SK-N-SH (cell line): Measurements from ENCODE around the gene IL22. TPM values are rescaled to one million over a fixed set of nuclear protein-coding genes. Genes with fewer than 3 reads are reported as not detected.

Source experiments
- CTCF ChIA-PET: fragments of 300-600, 350-600 bp; formaldehyde crosslinking; extraction: SDS; loops from one replicate; lab custom pipeline; 2021; lab: Yijun Ruan, JAX
- POLR2A ChIA-PET: fragments of 350-600 bp; sonication (Branson Sonifier 250); formaldehyde crosslinking; extraction: SDS; loops from one replicate; lab custom pipeline; 2020; ENCODE audit warnings: antibody characterized with exemption, inconsistent platforms; lab: Yijun Ruan, JAX
- DNase-seq: peaks from one replicate; pipeline ENCODE4 v3.0.0; 2012
- H2AFZ ChIP-seq: fragments of 200-600 bp; sonication (generic); 2 replicates; pipeline ENCODE4 v1.8.1; 2016; ENCODE audit warnings: antibody characterized with exemption, mild to moderate bottlenecking, low read depth
- H3F3A ChIP-seq: fragments of 200-600 bp; sonication (generic); replicated peaks from 2 replicates; pipeline ENCODE3; 2016; ENCODE audit warnings: antibody characterized with exemption, mild to moderate bottlenecking; ENCODE audit not compliant: insufficient read depth
- H3K27ac ChIP-seq, 2 experiments: fragments of 200-500 bp in 1 of 2; fragments of 200-600 bp in 1 of 2; sonication (Bioruptor generic) in 1 of 2; sonication (generic), shearing (Covaris generic) in 1 of 2; 2 replicates each; pipeline versions ENCODE4 v1.5.1 to v1.6.1; 2014 to 2016; ENCODE audit warnings: low read depth in 2 of 2, inconsistent platforms in 1 of 2, low read length in 1 of 2, mild to moderate bottlenecking in 1 of 2, mixed read lengths in 1 of 2
- H3K27me3 ChIP-seq: fragments of 200-600 bp; sonication (generic), shearing (Covaris generic); 2 replicates; pipeline ENCODE4 v1.6.1; 2016; ENCODE audit warnings: mixed run types; ENCODE audit not compliant: insufficient read depth
- H3K36me3 ChIP-seq, 2 experiments: fragments of 200-500 bp in 1 of 2; fragments of 200-600 bp in 1 of 2; sonication (Bioruptor generic) in 1 of 2; sonication (generic) in 1 of 2; replicated peaks in 1 of 2; 2 replicates each; pipeline versions ENCODE3 to v1.5.1; 2014 to 2016; ENCODE audit warnings: low read length in 1 of 2, mild to moderate bottlenecking in 1 of 2; ENCODE audit not compliant: insufficient read depth in 2 of 2, control insufficient read depth in 1 of 2
- H3K4me1 ChIP-seq, 2 experiments: fragments of 200-500 bp in 1 of 2; fragments of 200-600 bp in 1 of 2; sonication (Bioruptor generic) in 1 of 2; sonication (generic), shearing (Covaris generic) in 1 of 2; 2 replicates each; pipeline versions ENCODE4 v1.5.1 to v1.6.1; 2014 to 2016; ENCODE audit warnings: low read depth in 1 of 2, low read length in 1 of 2, mixed run types in 1 of 2; ENCODE audit not compliant: insufficient read depth in 2 of 2, control insufficient read depth in 1 of 2
- H3K4me2 ChIP-seq: fragments of 200-600 bp; sonication (generic), shearing (Covaris generic); 2 replicates; pipeline ENCODE4 v1.6.1; 2017; ENCODE audit warnings: mixed run types
- H3K4me3 ChIP-seq, 2 experiments: fragments of 200-500 bp in 1 of 2; fragments of 200-600 bp in 1 of 2; sonication (Bioruptor generic) in 1 of 2; sonication (generic), shearing (Covaris generic) in 1 of 2; 2 replicates each; pipeline versions ENCODE4 v1.5.1 to v1.8.1; 2014 to 2016; ENCODE audit warnings: low read depth in 2 of 2, inconsistent platforms in 1 of 2, low read length in 1 of 2, mild to moderate bottlenecking in 1 of 2, mixed read lengths in 1 of 2, moderate library complexity in 1 of 2
- H3K79me2 ChIP-seq: fragments of 200-600 bp; sonication (generic); 2 replicates; pipeline ENCODE4 v1.8.1; 2017; ENCODE audit warnings: mild to moderate bottlenecking; ENCODE audit not compliant: insufficient read depth
- H3K9ac ChIP-seq: fragments of 200-600 bp; sonication (generic); 2 replicates; pipeline ENCODE4 v1.6.1; 2017; ENCODE audit warnings: mixed run types
- H3K9me2 ChIP-seq: fragments of 200-600 bp; sonication (generic); 2 replicates; pipeline ENCODE4 v1.6.1; 2017; ENCODE audit warnings: mixed run types
- H3K9me3 ChIP-seq: fragments of 200-600 bp; sonication (generic); 2 replicates; pipeline ENCODE4 v1.6.1; 2017; ENCODE audit warnings: mixed run types, mild to moderate bottlenecking, moderate library complexity
- H4K20me1 ChIP-seq: fragments of 200-600 bp; sonication (generic); 2 replicates; pipeline ENCODE4 v1.6.1; 2017; ENCODE audit warnings: mild to moderate bottlenecking, mixed run types; ENCODE audit not compliant: insufficient read depth
- ELF1 ChIP-seq: IDR thresholded peaks from 2 replicates; pipeline ENCODE4 v1.4.0; 2012
- MEF2A ChIP-seq: IDR thresholded peaks from 2 replicates; pipeline ENCODE4 v1.4.0; 2012; ENCODE audit warnings: low read depth, borderline replicate concordance
- POLR2AphosphoS5 ChIP-seq: IDR thresholded peaks from 2 replicates; pipeline ENCODE4 v1.6.1; 2012; ENCODE audit warnings: low read depth, low read length
- RAD21 ChIP-seq: IDR thresholded peaks from 2 replicates; pipeline ENCODE4 v1.6.1; 2012; ENCODE audit warnings: mild to moderate bottlenecking, low read length
- SMC3 ChIP-seq: IDR thresholded peaks from 2 replicates; pipeline ENCODE4 v1.6.1; 2012; ENCODE audit warnings: low read depth, low read length, improper control_type of control experiment
- TAF1 ChIP-seq: IDR thresholded peaks from 2 replicates; pipeline ENCODE4 v1.6.1; 2012; ENCODE audit warnings: low read depth, mild to moderate bottlenecking, low read length, moderate library complexity, borderline replicate concordance
- whole genome bisulfite sequencing: methylation state at CpG from one replicate; pipeline ENCODE4 v1.1.6; 2017; ENCODE audit warnings: low lambda C conversion rate; 5-methylcytosine and 5-hydroxymethylcytosine counted together
- polyA plus RNA-seq, 3 experiments: library from polyadenylated mRNA; depleted of rRNA; stranded (reverse); fragments of >200 nt; gene quantifications; 2 replicates each; pipeline ENCODE4 v1.2.3, GENCODE V29; 2012
- TF ChIP-seq, protein P1 (sequence below): fragments of 200-600 bp; sonication (generic); IDR thresholded peaks from 2 replicates; pipeline ENCODE4 v1.6.1; 2017; ENCODE audit warnings: antibody characterized with exemption, mild to moderate bottlenecking, moderate library complexity
- TF ChIP-seq, protein P2 (sequence below): fragments of 150-350 bp; IDR thresholded peaks from 2 replicates; pipeline ENCODE4 v1.6.1; 2017; ENCODE audit warnings: antibody characterized with exemption, low read length, low read depth, borderline replicate concordance
- TF ChIP-seq, protein P3 (sequence below): IDR thresholded peaks from 2 replicates; pipeline ENCODE4 v1.4.0; 2012; ENCODE audit warnings: low read depth
- TF ChIP-seq, protein P4 (sequence below): IDR thresholded peaks from 2 replicates; pipeline ENCODE4 v1.6.1; 2012; ENCODE audit warnings: mild to moderate bottlenecking, low read depth, low read length, moderate library complexity

IL22 gene
- polyA plus RNA-seq, 1 of the 3 experiments (the other 2 are of a cell fraction), result not detected

DNA sequence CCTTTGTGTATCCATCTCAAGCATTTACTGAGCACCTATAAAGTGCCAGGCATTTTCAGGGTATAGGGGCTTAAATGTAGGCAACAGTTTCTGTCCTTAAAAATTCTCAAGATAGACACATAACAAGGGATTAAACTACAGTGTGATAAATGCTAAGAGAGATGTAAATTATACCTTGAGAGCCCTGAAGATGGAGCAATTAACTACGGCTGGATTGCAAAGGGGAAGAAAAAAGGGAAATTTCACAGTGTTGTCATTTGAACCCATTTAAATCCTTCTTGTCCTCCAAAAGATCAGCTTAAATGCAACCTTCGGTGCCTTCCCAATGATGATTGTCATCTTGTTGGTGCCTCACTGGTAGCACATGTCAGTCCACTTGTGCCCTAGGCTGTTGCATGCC, 16.3 kb downstream of the IL22 start:
- Histone ChIP-seq H3F3A (peaks cover 17% of the 10 kb centered on the region), H3K4me3 (no peak overlapping the region; a peak in 1 of 4 replicates), H4K20me1 (no peaks in the 10 kb centered on the region), H3K79me2 (no peaks in the 10 kb centered on the region), H3K36me3 (no peaks in the 10 kb centered on the region), H3K4me1 (peaks cover 4 to 24% of the 10 kb centered on the region in 2 experiments; a peak in 3 of 4 replicates), H2AFZ (no peak overlapping the region), H3K9me2 (no peaks in the 10 kb centered on the region), H3K27me3 (no peaks in the 10 kb centered on the region), H3K4me2 (peak overlapping the region; percentile 47), H3K27ac (peak overlapping the region in 1 of 2 experiments; percentile 34; a peak in 1 of 4 replicates), H3K9me3 (no peaks in the 10 kb centered on the region), H3K9ac (peak overlapping the region; percentile 7; the same call in 1 of the 2 replicates)
- TF ChIP-seq RAD21 (peak; percentile 30), SMC3 (0 out of 2 replicates have a peak, but pooled peaks have one; percentile 8), TAF1 (no peak), ELF1 (no peak)
- TF ChIP-seq, protein P1, sequence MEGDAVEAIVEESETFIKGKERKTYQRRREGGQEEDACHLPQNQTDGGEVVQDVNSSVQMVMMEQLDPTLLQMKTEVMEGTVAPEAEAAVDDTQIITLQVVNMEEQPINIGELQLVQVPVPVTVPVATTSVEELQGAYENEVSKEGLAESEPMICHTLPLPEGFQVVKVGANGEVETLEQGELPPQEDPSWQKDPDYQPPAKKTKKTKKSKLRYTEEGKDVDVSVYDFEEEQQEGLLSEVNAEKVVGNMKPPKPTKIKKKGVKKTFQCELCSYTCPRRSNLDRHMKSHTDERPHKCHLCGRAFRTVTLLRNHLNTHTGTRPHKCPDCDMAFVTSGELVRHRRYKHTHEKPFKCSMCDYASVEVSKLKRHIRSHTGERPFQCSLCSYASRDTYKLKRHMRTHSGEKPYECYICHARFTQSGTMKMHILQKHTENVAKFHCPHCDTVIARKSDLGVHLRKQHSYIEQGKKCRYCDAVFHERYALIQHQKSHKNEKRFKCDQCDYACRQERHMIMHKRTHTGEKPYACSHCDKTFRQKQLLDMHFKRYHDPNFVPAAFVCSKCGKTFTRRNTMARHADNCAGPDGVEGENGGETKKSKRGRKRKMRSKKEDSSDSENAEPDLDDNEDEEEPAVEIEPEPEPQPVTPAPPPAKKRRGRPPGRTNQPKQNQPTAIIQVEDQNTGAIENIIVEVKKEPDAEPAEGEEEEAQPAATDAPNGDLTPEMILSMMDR, result peak; percentile 47
- DNase-seq, result no peak
- CTCF ChIA-PET, result interaction anchor here (1.5 to 2.8 kb wide), 2 partner anchors 14 to 80 kb away, joined by 3 to 18 read pairs; no protein-coding TSS in a partner anchor
- POLR2A ChIA-PET, result no interaction called here
- WGBS, result 55% methylated on average over 2 of the region's 2 CpGs

DNA sequence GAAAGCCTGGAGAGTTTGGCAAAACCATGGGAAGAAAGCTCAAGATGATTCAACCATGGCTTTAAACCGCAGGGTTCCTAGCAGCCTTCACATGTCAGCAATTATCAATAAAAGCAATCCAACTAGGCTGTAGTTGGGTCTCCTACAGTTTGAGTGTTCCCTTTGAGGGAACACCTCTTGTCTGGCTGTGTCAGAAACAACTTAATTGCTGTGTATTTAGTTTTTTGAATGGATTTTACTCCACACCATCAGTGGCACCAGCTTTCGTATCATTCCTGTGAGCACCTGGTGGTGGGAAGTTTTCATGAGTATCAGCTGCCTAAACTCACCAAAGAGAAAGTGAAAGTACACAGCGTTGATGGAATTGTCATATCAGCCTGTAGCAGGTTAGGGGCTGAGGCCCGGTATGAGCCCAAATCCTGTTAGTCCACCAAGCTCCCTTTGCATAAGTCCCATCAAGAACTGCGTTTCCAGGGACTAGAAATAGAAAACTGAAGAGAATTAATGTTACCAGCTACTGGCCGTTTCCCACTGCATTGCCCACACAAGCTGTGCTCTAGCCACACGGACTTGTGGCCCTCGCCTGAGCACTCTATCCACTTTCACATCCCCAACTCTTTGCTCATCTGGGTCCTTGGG, 16.9 kb downstream of the IL22 start:
- no peaks in the 10 kb centered on the region for H3K9me2 ChIP-seq
- no peak overlapping the region for H3K9ac ChIP-seq
- H3K9me3 ChIP-seq, result no peaks in the 10 kb centered on the region
- 83% methylated on average over 7 of the region's 8 CpGs for WGBS
- H4K20me1 ChIP-seq, result no peaks in the 10 kb centered on the region
- peak overlapping the region; percentile 47; the same call in 1 of the 2 replicates for H3K4me2 ChIP-seq
- no peaks in the 10 kb centered on the region for H3K27me3 ChIP-seq
- TF ChIP-seq, protein P2, sequence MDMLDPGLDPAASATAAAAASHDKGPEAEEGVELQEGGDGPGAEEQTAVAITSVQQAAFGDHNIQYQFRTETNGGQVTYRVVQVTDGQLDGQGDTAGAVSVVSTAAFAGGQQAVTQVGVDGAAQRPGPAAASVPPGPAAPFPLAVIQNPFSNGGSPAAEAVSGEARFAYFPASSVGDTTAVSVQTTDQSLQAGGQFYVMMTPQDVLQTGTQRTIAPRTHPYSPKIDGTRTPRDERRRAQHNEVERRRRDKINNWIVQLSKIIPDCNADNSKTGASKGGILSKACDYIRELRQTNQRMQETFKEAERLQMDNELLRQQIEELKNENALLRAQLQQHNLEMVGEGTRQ, result no peak
- TF ChIP-seq, protein P3, sequence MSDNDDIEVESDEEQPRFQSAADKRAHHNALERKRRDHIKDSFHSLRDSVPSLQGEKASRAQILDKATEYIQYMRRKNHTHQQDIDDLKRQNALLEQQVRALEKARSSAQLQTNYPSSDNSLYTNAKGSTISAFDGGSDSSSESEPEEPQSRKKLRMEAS, result no peak
- no peak for TF ChIP-seq POLR2AphosphoS5
- TF ChIP-seq, protein P4, sequence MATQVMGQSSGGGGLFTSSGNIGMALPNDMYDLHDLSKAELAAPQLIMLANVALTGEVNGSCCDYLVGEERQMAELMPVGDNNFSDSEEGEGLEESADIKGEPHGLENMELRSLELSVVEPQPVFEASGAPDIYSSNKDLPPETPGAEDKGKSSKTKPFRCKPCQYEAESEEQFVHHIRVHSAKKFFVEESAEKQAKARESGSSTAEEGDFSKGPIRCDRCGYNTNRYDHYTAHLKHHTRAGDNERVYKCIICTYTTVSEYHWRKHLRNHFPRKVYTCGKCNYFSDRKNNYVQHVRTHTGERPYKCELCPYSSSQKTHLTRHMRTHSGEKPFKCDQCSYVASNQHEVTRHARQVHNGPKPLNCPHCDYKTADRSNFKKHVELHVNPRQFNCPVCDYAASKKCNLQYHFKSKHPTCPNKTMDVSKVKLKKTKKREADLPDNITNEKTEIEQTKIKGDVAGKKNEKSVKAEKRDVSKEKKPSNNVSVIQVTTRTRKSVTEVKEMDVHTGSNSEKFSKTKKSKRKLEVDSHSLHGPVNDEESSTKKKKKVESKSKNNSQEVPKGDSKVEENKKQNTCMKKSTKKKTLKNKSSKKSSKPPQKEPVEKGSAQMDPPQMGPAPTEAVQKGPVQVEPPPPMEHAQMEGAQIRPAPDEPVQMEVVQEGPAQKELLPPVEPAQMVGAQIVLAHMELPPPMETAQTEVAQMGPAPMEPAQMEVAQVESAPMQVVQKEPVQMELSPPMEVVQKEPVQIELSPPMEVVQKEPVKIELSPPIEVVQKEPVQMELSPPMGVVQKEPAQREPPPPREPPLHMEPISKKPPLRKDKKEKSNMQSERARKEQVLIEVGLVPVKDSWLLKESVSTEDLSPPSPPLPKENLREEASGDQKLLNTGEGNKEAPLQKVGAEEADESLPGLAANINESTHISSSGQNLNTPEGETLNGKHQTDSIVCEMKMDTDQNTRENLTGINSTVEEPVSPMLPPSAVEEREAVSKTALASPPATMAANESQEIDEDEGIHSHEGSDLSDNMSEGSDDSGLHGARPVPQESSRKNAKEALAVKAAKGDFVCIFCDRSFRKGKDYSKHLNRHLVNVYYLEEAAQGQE, result no peak
- TF ChIP-seq MEF2A, result no peak
- H3K4me1 ChIP-seq, result peaks cover 4 to 24% of the 10 kb centered on the region in 2 experiments; a peak in 3 of 4 replicates
- no peak for DNase-seq
- H3F3A ChIP-seq, result peaks cover 17% of the 10 kb centered on the region
- H3K4me3 ChIP-seq, result no peak overlapping the region
- H3K79me2 ChIP-seq, result no peaks in the 10 kb centered on the region
- no peaks in the 10 kb centered on the region for H3K36me3 ChIP-seq
- H2AFZ ChIP-seq, result no peak overlapping the region
- CTCF ChIA-PET, result interaction anchor here (1.5 to 2.8 kb wide), 2 partner anchors 14 to 81 kb away, joined by 3 to 18 read pairs; no protein-coding TSS in a partner anchor
- no peak overlapping the region for H3K27ac ChIP-seq
- POLR2A ChIA-PET, result no interaction called here
